SHP77 treated with DMSO at 0.1 percent for 48 hours (cell line): ENCODE measurements around the gene ARCN1.
"Not testable (repeated sequence)": the region's sequence is repeated elsewhere in the genome, so short reads cannot be mapped to it uniquely, and the experiment has no call there.

Experiments
- DNase-seq: peaks from one replicate; lab custom pipeline; 2025; lab: John Stamatoyannopoulos, UW

Gene ARCN1

GRCh38 chr11:118606157-118606843 is 34.1 kb downstream of the ARCN1 start:
- DNase-seq: no peak

GRCh38 chr11:118606844-118607228 is 34.6 kb downstream of the ARCN1 start:
- no peak for DNase-seq

GRCh38 chr11:118607401-118608359 is 35.5 kb downstream of the ARCN1 start, which contains the start of gene PHLDB1:
TSS of gene PHLDB1 (plus strand) at chr11:118607615. CDS start at chr11:118613837, 6,222 bp downstream.
- no peak for DNase-seq

- no peak for DNase-seq
Measured at GRCh38 chr11:118608360-118609227, 36.4 kb downstream of the ARCN1 start.

GRCh38 chr11:118609380-118610224 is 37.4 kb downstream of the ARCN1 start:
- no peak for DNase-seq

GRCh38 chr11:118610225-118610772 is 38.1 kb downstream of the ARCN1 start:
- DNase-seq: no peak

- DNase-seq: peak; percentile 57
Measured at GRCh38 chr11:118610773-118611432, 38.7 kb downstream of the ARCN1 start.

- DNase-seq: not testable (repeated sequence)
Measured at GRCh38 chr11:118611433-118611795, 39.2 kb downstream of the ARCN1 start.

GRCh38 chr11:118612378-118612777 is 40.2 kb downstream of the ARCN1 start:
- DNase-seq: no peak

GRCh38 chr11:118614511-118614910 is 42.3 kb downstream of the ARCN1 start:
- DNase-seq: no peak

GRCh38 chr11:118615282-118615975 is 43.2 kb downstream of the ARCN1 start:
- DNase-seq: no peak

- no peak for DNase-seq
Measured at GRCh38 chr11:118615976-118616371, 43.8 kb downstream of the ARCN1 start.

GRCh38 chr11:118618115-118618990 is 46.1 kb downstream of the ARCN1 start:
- DNase-seq: no peak

GRCh38 chr11:118618991-118619375 is 46.8 kb downstream of the ARCN1 start:
- no peak for DNase-seq

- DNase-seq: no peak
Measured at GRCh38 chr11:118619444-118620197, 47.4 kb downstream of the ARCN1 start.

GRCh38 chr11:118620529-118621070 is 48.4 kb downstream of the ARCN1 start:
- DNase-seq: peak; percentile 42

- DNase-seq: peak; percentile 56
Measured at GRCh38 chr11:118621071-118621783, 49.0 kb downstream of the ARCN1 start.
